OCI-LY1 (cell line): ENCODE results near the gene CENPE.

Experiments
- CTCF ChIP-seq: fragments of 200-600 bp; sonication (generic), shearing (Covaris generic); IDR thresholded peaks from 2 replicates; pipeline ENCODE4 v1.5.1; 2017; ENCODE audit warnings: mild to moderate bottlenecking, antibody characterized with exemption, low read length, moderate library complexity, mixed read lengths
- EZH2 ChIP-seq: fragments of 200-600 bp; sonication (generic), shearing (Covaris generic); IDR thresholded peaks from 2 replicates; pipeline ENCODE4 v1.8.0; 2017; ENCODE audit warnings: borderline replicate concordance, mixed run types, mild to moderate bottlenecking, antibody characterized with exemption, low read length, moderate library complexity, mixed read lengths

- TF ChIP-seq CTCF (no peak), EZH2 (no peak)
Observed at GRCh38 chr4:103197765-103198110, 405 bp downstream of the CENPE start.
